ENCODE measurements around the gene CTDNEP1.

CTDNEP1 gene

DNA sequence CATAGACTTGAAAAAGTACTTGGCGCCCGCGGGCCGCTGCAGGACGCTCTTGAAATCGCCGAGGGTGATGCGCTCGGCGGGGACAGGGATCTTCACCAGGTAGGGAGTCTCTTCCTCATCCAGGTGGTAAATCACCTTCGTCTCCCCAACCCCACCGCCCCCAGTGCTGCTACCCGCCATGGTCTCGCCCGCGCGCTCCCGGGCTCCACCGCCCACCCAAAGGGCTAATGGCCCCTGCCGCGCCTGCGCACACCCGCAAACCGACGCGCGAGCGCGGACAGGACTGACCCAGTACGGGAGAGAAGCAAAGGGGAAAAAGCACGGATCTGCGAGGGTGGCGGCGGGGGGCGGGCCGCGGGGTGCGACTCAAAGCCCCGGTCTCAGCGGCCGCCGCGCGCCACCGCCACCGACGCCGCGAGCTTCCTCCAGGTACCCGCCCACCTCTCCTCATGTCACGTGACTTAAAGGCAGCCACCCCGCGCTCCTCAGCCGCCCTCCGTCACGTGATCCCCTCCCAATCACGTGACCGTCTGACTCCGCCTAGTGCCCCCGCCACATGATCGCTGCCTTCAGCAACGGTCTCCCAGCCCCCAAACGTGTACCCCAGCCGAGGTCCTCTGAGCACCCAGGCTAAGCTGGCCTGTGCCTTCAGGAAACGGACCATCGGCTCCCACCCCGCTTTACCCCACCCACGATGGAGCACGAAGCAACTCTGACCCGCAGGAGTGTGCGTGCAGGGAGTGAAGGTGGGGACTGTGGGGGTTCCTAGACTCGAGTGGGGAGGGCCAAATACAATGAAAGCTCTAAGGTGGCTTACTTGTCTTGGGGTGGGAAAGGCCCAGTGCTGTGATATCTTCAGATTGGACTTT, 17.2 kb downstream of the CTDNEP1 start, which contains the start of gene DVL2:
DVL2 (minus strand) TSS at position 435 of the 869 bp plus-strand sequence; CDS start at position 180, 255 bp downstream.
- no peaks in the 10 kb centered on the region for H3K9me2 ChIP-seq (replicated peaks; ENCODE audit: low read depth, low read length)
- no peaks in the 10 kb centered on the region for H3K9me3 ChIP-seq (ENCODE audit: insufficient read depth, low read depth, low read length)
- peak within 1 kb of the TSS; percentile 98 for H3K4me2 ChIP-seq (ENCODE audit: low read depth, low read length, poor library complexity, severe bottlenecking)
- peak within 1 kb of the TSS; percentile 99 for H3K9ac ChIP-seq (ENCODE audit: low read depth, low read length, poor library complexity, severe bottlenecking)
- peaks cover 5% of the 10 kb centered on the region for H3K27me3 ChIP-seq (ENCODE audit: insufficient read depth, low read length, poor library complexity, severe bottlenecking)
- H3K79me2 ChIP-seq (ENCODE audit: insufficient read depth, low read length) = peaks cover 87% of the 10 kb centered on the region
- H3K4me1 ChIP-seq (ENCODE audit: insufficient read depth, low read length, poor library complexity, severe bottlenecking) = peaks cover 31% of the 10 kb centered on the region
- H3K36me3 ChIP-seq (ENCODE audit: insufficient read depth, low read length) = peaks cover 27% of the 10 kb centered on the region; the same call in 1 of the 2 replicates
- H3K4me3 ChIP-seq (ENCODE audit: low read length, poor library complexity, severe bottlenecking) = peak within 1 kb of the TSS; percentile 100
- H3F3A ChIP-seq (ENCODE audit: low read depth) = peaks cover 9% of the 10 kb centered on the region
- peak within 1 kb of the TSS; percentile 73 for H2AFZ ChIP-seq (ENCODE audit: low read length)
- H4K20me1 ChIP-seq (ENCODE audit: insufficient read depth, low read length, poor library complexity, severe bottlenecking) = peaks cover 44% of the 10 kb centered on the region
- no peak for TF ChIP-seq EZH2phosphoT487 (IDR thresholded peaks at IDR 0.05; ENCODE audit: borderline replicate concordance)
- TF ChIP-seq, protein P1, sequence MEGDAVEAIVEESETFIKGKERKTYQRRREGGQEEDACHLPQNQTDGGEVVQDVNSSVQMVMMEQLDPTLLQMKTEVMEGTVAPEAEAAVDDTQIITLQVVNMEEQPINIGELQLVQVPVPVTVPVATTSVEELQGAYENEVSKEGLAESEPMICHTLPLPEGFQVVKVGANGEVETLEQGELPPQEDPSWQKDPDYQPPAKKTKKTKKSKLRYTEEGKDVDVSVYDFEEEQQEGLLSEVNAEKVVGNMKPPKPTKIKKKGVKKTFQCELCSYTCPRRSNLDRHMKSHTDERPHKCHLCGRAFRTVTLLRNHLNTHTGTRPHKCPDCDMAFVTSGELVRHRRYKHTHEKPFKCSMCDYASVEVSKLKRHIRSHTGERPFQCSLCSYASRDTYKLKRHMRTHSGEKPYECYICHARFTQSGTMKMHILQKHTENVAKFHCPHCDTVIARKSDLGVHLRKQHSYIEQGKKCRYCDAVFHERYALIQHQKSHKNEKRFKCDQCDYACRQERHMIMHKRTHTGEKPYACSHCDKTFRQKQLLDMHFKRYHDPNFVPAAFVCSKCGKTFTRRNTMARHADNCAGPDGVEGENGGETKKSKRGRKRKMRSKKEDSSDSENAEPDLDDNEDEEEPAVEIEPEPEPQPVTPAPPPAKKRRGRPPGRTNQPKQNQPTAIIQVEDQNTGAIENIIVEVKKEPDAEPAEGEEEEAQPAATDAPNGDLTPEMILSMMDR (conservative IDR thresholded peaks at IDR 0.05; ENCODE audit: low read length) = no peak

DNA sequence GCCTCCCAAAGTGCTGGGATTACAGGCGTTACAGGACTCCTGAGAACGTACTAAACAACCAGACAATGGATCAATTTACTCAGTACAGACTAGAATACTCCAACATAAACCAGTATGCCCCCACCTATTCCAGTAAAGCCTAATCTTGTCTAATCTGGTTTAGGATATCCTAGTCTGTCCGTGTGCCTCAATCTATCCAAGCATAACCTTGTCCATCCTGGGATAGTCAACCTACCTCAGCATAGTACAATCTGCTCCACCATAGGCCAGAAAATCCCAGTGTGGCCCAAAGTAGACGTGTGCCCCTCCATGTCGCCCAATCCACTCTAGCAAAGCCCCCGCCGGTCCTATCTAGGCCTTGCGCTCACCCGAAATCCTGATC, 17.8 kb downstream of the CTDNEP1 start:
- Histone ChIP-seq H3K9me3 (ENCODE audit: insufficient read depth, low read depth, low read length) (no peaks in the 10 kb centered on the region), H4K20me1 (ENCODE audit: insufficient read depth, low read length, poor library complexity, severe bottlenecking) (peaks cover 44% of the 10 kb centered on the region), H3K9me2 (replicated peaks; ENCODE audit: low read depth, low read length) (no peaks in the 10 kb centered on the region), H3K79me2 (ENCODE audit: insufficient read depth, low read length) (peaks cover 82% of the 10 kb centered on the region), H3K4me1 (ENCODE audit: insufficient read depth, low read length, poor library complexity, severe bottlenecking) (peaks cover 31% of the 10 kb centered on the region), H3K27me3 (ENCODE audit: insufficient read depth, low read length, poor library complexity, severe bottlenecking) (peaks cover under 1% of the 10 kb centered on the region), H3K36me3 (ENCODE audit: insufficient read depth, low read length) (peaks cover 34% of the 10 kb centered on the region; the same call in 1 of the 2 replicates), H3K4me3 (ENCODE audit: low read length, poor library complexity, severe bottlenecking) (peak overlapping the region; percentile 100), H3K9ac (ENCODE audit: low read depth, low read length, poor library complexity, severe bottlenecking) (peak overlapping the region; percentile 99), H3K4me2 (ENCODE audit: low read depth, low read length, poor library complexity, severe bottlenecking) (peak overlapping the region; percentile 98), H3F3A (ENCODE audit: low read depth) (peaks cover 9% of the 10 kb centered on the region), H2AFZ (ENCODE audit: low read length) (peak overlapping the region; percentile 73)
- TF ChIP-seq EZH2phosphoT487 (IDR thresholded peaks at IDR 0.05; ENCODE audit: borderline replicate concordance) = no peak
- TF ChIP-seq, protein P1 (conservative IDR thresholded peaks at IDR 0.05; ENCODE audit: low read length) = no peak

DNA sequence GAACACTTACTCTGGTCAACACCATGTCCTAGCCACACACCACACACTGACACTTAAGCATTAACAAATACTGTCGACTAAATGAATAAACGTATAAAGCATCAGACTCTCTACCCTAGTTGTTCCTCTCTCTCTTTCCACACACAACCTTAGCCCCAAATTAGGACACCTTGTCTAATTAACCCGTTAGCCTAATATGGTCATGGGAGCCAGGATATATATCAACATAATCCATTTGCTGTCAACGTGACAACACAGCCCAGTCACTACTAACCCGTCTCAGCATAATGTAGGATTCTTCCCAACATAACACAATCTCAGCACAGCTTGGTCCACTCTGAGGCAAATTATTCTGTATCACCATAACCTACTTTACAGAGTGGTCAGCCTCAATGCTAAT, 19.4 kb downstream of the CTDNEP1 start:
- H3K4me2 ChIP-seq (ENCODE audit: low read depth, low read length, poor library complexity, severe bottlenecking) = peak overlapping the region; percentile 98
- H3K4me3 ChIP-seq (ENCODE audit: low read length, poor library complexity, severe bottlenecking) = peak overlapping the region; percentile 100
- peak overlapping the region; percentile 99 for H3K9ac ChIP-seq (ENCODE audit: low read depth, low read length, poor library complexity, severe bottlenecking)
- H3K4me1 ChIP-seq (ENCODE audit: insufficient read depth, low read length, poor library complexity, severe bottlenecking) = peaks cover 27% of the 10 kb centered on the region
- no peak for TF ChIP-seq EZH2phosphoT487 (IDR thresholded peaks at IDR 0.05; ENCODE audit: borderline replicate concordance)
- TF ChIP-seq, protein P1 (conservative IDR thresholded peaks at IDR 0.05; ENCODE audit: low read length) = no peak
- H2AFZ ChIP-seq (ENCODE audit: low read length) = no peak overlapping the region
- no peaks in the 10 kb centered on the region for H3K9me3 ChIP-seq (ENCODE audit: insufficient read depth, low read depth, low read length)
- H3F3A ChIP-seq (ENCODE audit: low read depth) = peaks cover 9% of the 10 kb centered on the region
- peaks cover 48% of the 10 kb centered on the region; the same call in 1 of the 2 replicates for H3K36me3 ChIP-seq (ENCODE audit: insufficient read depth, low read length)
- peaks cover 40% of the 10 kb centered on the region for H4K20me1 ChIP-seq (ENCODE audit: insufficient read depth, low read length, poor library complexity, severe bottlenecking)
- no peaks in the 10 kb centered on the region for H3K9me2 ChIP-seq (replicated peaks; ENCODE audit: low read depth, low read length)
- no peaks in the 10 kb centered on the region for H3K27me3 ChIP-seq (ENCODE audit: insufficient read depth, low read length, poor library complexity, severe bottlenecking)
- peaks cover 78% of the 10 kb centered on the region for H3K79me2 ChIP-seq (ENCODE audit: insufficient read depth, low read length)

Measured in Loucy (cell line).